ENCODE results near the gene ATP5ME. TPM values are rescaled to one million over a fixed set of nuclear protein-coding genes. Genes with fewer than 3 reads are reported as not detected.
A peak's percentile ranks its signal among the peaks of the same experiment; 100 is the strongest.

Gene ATP5ME
- polyA plus RNA-seq, 1 donor: 477 TPM

- H3K27me3 ChIP-seq (ENCODE audit: control insufficient read depth, insufficient read depth, low read length): peaks cover 2% of the 10 kb centered on the region
- no CpG with 5 or more reads among the region's 19 CpGs for WGBS (ENCODE audit: insufficient coverage, low lambda C conversion rate)
- DNase-seq: peak; percentile 70 to 75
- no peaks in the 10 kb centered on the region for H3K36me3 ChIP-seq (ENCODE audit: control insufficient read depth, insufficient read depth, low read length)
- peaks cover 42% of the 10 kb centered on the region for H3K4me1 ChIP-seq (ENCODE audit: control insufficient read depth, insufficient read depth, low read length)
- peaks cover 11% of the 10 kb centered on the region for H3K9me3 ChIP-seq (ENCODE audit: control insufficient read depth, low read depth, low read length)
- no peak overlapping the region for H3K4me3 ChIP-seq (ENCODE audit: low read length)
- H3K27ac ChIP-seq (ENCODE audit: low read length): no peak overlapping the region
Observed at GRCh38 chr4:683982-684622, 10.0 kb upstream of the ATP5ME start.

GRCh38 chr4:683247-683897 lies 9.3 kb upstream of the ATP5ME start:
- Histone ChIP-seq H3K4me1 (ENCODE audit: control insufficient read depth, insufficient read depth, low read length) (peaks cover 39% of the 10 kb centered on the region), H3K4me3 (ENCODE audit: low read length) (no peak overlapping the region), H3K27ac (ENCODE audit: low read length) (no peak overlapping the region), H3K36me3 (ENCODE audit: control insufficient read depth, insufficient read depth, low read length) (no peaks in the 10 kb centered on the region), H3K9me3 (ENCODE audit: control insufficient read depth, low read depth, low read length) (peaks cover 11% of the 10 kb centered on the region), H3K27me3 (ENCODE audit: control insufficient read depth, insufficient read depth, low read length) (no peaks in the 10 kb centered on the region)
- no peak for DNase-seq
- WGBS (ENCODE audit: insufficient coverage, low lambda C conversion rate): no CpG with 5 or more reads among the region's 25 CpGs

- H3K36me3 ChIP-seq (ENCODE audit: control insufficient read depth, insufficient read depth, low read length): no peaks in the 10 kb centered on the region
- H3K27ac ChIP-seq (ENCODE audit: low read length): no peak overlapping the region
- no peak overlapping the region for H3K4me3 ChIP-seq (ENCODE audit: low read length)
- no peaks in the 10 kb centered on the region for H3K27me3 ChIP-seq (ENCODE audit: control insufficient read depth, insufficient read depth, low read length)
- WGBS (ENCODE audit: insufficient coverage, low lambda C conversion rate): no CpG with 5 or more reads among the region's 23 CpGs
- H3K9me3 ChIP-seq (ENCODE audit: control insufficient read depth, low read depth, low read length): peaks cover 11% of the 10 kb centered on the region
- no peak for DNase-seq
- H3K4me1 ChIP-seq (ENCODE audit: control insufficient read depth, insufficient read depth, low read length): peaks cover 44% of the 10 kb centered on the region
Observed at GRCh38 chr4:682490-683172, 8.6 kb upstream of the ATP5ME start.

GRCh38 chr4:681736-682451 lies 7.8 kb upstream of the ATP5ME start:
- H3K4me1 ChIP-seq (ENCODE audit: control insufficient read depth, insufficient read depth, low read length): peaks cover 44% of the 10 kb centered on the region
- DNase-seq: peak in 1 of 2 donors; percentile 49
- no CpG with 5 or more reads among the region's 58 CpGs for WGBS (ENCODE audit: insufficient coverage, low lambda C conversion rate)
- peak overlapping the region; percentile 4 for H3K4me3 ChIP-seq (ENCODE audit: low read length)
- H3K9me3 ChIP-seq (ENCODE audit: control insufficient read depth, low read depth, low read length): peaks cover 11% of the 10 kb centered on the region
- H3K27me3 ChIP-seq (ENCODE audit: control insufficient read depth, insufficient read depth, low read length): no peaks in the 10 kb centered on the region
- no peaks in the 10 kb centered on the region for H3K36me3 ChIP-seq (ENCODE audit: control insufficient read depth, insufficient read depth, low read length)
- no peak overlapping the region for H3K27ac ChIP-seq (ENCODE audit: low read length)

- peak overlapping the region; percentile 28 for H3K4me3 ChIP-seq (ENCODE audit: low read length)
- H3K36me3 ChIP-seq (ENCODE audit: control insufficient read depth, insufficient read depth, low read length): no peaks in the 10 kb centered on the region
- no CpG with 5 or more reads among the region's 62 CpGs for WGBS (ENCODE audit: insufficient coverage, low lambda C conversion rate)
- H3K9me3 ChIP-seq (ENCODE audit: control insufficient read depth, low read depth, low read length): peaks cover 4% of the 10 kb centered on the region
- no peak overlapping the region for H3K27ac ChIP-seq (ENCODE audit: low read length)
- no peak for DNase-seq
- no peaks in the 10 kb centered on the region for H3K27me3 ChIP-seq (ENCODE audit: control insufficient read depth, insufficient read depth, low read length)
- H3K4me1 ChIP-seq (ENCODE audit: control insufficient read depth, insufficient read depth, low read length): peaks cover 47% of the 10 kb centered on the region
Observed at GRCh38 chr4:680928-681645, 7.0 kb upstream of the ATP5ME start.

GRCh38 chr4:680551-680927 lies 6.5 kb upstream of the ATP5ME start:
- Histone ChIP-seq H3K36me3 (ENCODE audit: control insufficient read depth, insufficient read depth, low read length) (no peaks in the 10 kb centered on the region), H3K27me3 (ENCODE audit: control insufficient read depth, insufficient read depth, low read length) (no peaks in the 10 kb centered on the region), H3K4me1 (ENCODE audit: control insufficient read depth, insufficient read depth, low read length) (peaks cover 48% of the 10 kb centered on the region), H3K27ac (ENCODE audit: low read length) (no peak overlapping the region), H3K9me3 (ENCODE audit: control insufficient read depth, low read depth, low read length) (peaks cover 4% of the 10 kb centered on the region), H3K4me3 (ENCODE audit: low read length) (peak overlapping the region; percentile 28)
- WGBS (ENCODE audit: insufficient coverage, low lambda C conversion rate): no CpG with 5 or more reads among the region's 17 CpGs
- no peak for DNase-seq

GRCh38 chr4:680091-680490 lies 6.0 kb upstream of the ATP5ME start:
- peaks cover 52% of the 10 kb centered on the region for H3K4me1 ChIP-seq (ENCODE audit: control insufficient read depth, insufficient read depth, low read length)
- WGBS (ENCODE audit: insufficient coverage, low lambda C conversion rate): no CpG with 5 or more reads among the region's 9 CpGs
- no peak overlapping the region for H3K4me3 ChIP-seq (ENCODE audit: low read length)
- no peak for DNase-seq
- no peak overlapping the region for H3K27ac ChIP-seq (ENCODE audit: low read length)
- peaks cover 4% of the 10 kb centered on the region for H3K9me3 ChIP-seq (ENCODE audit: control insufficient read depth, low read depth, low read length)
- no peaks in the 10 kb centered on the region for H3K36me3 ChIP-seq (ENCODE audit: control insufficient read depth, insufficient read depth, low read length)
- no peaks in the 10 kb centered on the region for H3K27me3 ChIP-seq (ENCODE audit: control insufficient read depth, insufficient read depth, low read length)

- no peak for DNase-seq
- peaks cover 56% of the 10 kb centered on the region for H3K4me1 ChIP-seq (ENCODE audit: control insufficient read depth, insufficient read depth, low read length)
- no peaks in the 10 kb centered on the region for H3K36me3 ChIP-seq (ENCODE audit: control insufficient read depth, insufficient read depth, low read length)
- H3K9me3 ChIP-seq (ENCODE audit: control insufficient read depth, low read depth, low read length): peaks cover 4% of the 10 kb centered on the region
- WGBS (ENCODE audit: insufficient coverage, low lambda C conversion rate): no CpG with 5 or more reads among the region's 11 CpGs
- no peaks in the 10 kb centered on the region for H3K27me3 ChIP-seq (ENCODE audit: control insufficient read depth, insufficient read depth, low read length)
- no peak overlapping the region for H3K27ac ChIP-seq (ENCODE audit: low read length)
- H3K4me3 ChIP-seq (ENCODE audit: low read length): no peak overlapping the region
Observed at GRCh38 chr4:679629-680028, 5.6 kb upstream of the ATP5ME start.

- Histone ChIP-seq H3K4me1 (ENCODE audit: control insufficient read depth, insufficient read depth, low read length) (peaks cover 53% of the 10 kb centered on the region), H3K36me3 (ENCODE audit: control insufficient read depth, insufficient read depth, low read length) (no peaks in the 10 kb centered on the region), H3K27ac (ENCODE audit: low read length) (no peak overlapping the region), H3K27me3 (ENCODE audit: control insufficient read depth, insufficient read depth, low read length) (no peaks in the 10 kb centered on the region), H3K4me3 (ENCODE audit: low read length) (no peak overlapping the region), H3K9me3 (ENCODE audit: control insufficient read depth, low read depth, low read length) (peaks cover 4% of the 10 kb centered on the region)
- no CpG with 5 or more reads among the region's 13 CpGs for WGBS (ENCODE audit: insufficient coverage, low lambda C conversion rate)
- DNase-seq: no peak
Observed at GRCh38 chr4:679104-679481, 5.0 kb upstream of the ATP5ME start.
